Measurements from ENCODE around the gene SP6.

The SP6 gene

DNA sequence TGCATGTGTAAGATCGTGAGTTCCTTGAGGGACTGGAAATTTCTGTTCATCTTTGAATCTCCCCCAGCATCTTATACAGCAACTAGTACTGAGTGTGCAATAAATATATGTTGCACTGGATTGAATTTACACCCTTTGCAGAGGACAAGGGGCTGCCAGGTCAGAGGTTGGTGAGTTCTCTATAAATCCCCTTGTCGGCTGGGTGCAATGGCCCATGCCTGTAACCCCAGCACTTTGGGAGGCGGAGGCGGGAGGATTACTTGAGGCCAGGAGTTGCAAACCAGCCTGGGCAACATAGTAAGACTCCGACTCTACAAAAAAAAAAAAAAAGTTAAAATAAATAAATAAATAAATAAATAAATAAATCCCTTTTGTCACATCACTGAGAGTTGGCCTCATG is 9.4 kb upstream of the SP6 start:
- H3K27ac ChIP-seq = no peak overlapping the region
- TF ChIP-seq ZFX (IDR thresholded peaks at IDR 0.05; ENCODE audit: borderline replicate concordance) = no peak
- TF ChIP-seq, protein P1, sequence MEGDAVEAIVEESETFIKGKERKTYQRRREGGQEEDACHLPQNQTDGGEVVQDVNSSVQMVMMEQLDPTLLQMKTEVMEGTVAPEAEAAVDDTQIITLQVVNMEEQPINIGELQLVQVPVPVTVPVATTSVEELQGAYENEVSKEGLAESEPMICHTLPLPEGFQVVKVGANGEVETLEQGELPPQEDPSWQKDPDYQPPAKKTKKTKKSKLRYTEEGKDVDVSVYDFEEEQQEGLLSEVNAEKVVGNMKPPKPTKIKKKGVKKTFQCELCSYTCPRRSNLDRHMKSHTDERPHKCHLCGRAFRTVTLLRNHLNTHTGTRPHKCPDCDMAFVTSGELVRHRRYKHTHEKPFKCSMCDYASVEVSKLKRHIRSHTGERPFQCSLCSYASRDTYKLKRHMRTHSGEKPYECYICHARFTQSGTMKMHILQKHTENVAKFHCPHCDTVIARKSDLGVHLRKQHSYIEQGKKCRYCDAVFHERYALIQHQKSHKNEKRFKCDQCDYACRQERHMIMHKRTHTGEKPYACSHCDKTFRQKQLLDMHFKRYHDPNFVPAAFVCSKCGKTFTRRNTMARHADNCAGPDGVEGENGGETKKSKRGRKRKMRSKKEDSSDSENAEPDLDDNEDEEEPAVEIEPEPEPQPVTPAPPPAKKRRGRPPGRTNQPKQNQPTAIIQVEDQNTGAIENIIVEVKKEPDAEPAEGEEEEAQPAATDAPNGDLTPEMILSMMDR (IDR thresholded peaks at IDR 0.05) = no peak

DNA sequence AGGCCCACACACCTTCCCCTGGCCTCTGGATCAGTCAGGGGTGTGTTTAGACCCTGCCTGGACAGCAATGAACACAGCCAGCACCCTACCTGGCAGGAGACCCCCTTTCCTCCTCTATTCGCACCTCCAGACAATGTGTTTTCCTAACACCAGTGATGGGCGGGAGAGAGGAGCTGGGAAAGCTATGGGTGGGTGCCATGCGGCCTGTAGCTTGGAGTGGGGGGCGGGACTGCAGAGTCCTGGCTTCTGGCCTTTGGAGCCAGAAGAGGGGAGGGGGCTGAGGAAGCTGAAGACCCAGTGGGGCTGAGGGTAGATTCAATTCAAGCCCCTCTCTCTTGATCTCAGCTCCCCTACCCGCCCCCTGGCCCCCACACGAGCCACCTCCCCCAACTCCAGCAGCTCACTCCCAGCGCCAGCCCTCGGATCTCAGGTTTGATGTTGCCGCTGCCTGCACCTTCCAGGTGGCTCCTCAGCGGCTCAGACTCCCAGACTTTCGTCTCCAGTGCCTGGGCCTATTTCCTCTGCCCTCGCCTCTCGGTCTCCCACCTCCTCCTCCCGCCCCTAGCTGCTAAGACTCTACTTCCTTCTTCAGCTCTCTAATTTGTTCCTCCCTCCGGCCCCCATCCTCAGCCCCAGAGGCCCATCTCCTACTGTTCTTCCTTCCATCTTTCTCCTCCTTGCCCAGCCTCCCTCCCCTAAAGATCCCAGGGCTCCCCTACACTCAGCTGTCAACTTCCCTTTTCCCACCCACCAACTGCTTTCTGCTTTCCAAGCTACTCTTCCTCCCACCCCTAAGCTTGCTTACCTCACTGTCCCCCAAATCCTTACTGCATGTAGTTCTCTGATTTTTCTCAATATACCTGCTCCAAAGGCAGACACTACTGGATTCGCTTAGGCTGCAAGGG is 6.8 kb upstream of the SP6 start:
- TF ChIP-seq, protein P1 (IDR thresholded peaks at IDR 0.05) = no peak
- no peak for TF ChIP-seq ZFX (IDR thresholded peaks at IDR 0.05; ENCODE audit: borderline replicate concordance)
- no peak overlapping the region for H3K27ac ChIP-seq

DNA sequence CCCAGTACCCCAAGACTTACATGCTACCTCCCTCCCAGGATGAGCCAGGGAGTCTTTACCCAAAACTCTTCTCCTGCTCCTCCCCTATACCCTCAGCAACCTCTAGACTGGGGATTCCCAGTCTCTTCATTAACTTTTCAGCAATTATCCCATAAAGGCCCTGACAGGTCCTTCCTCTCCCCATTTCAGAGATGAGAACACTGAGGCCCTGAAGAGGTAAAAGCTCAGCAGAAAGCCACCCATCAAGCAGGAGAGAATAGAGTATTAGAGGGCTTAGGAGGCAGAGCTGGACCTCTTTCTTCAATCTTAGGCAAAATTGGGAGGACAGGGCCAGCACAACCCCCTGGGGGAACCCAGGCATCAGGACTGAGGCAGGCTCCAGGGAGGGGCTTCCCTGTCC is 5.9 kb upstream of the SP6 start:
- TF ChIP-seq ZFX (IDR thresholded peaks at IDR 0.05; ENCODE audit: borderline replicate concordance) = no peak
- TF ChIP-seq, protein P1 (IDR thresholded peaks at IDR 0.05) = no peak

DNA sequence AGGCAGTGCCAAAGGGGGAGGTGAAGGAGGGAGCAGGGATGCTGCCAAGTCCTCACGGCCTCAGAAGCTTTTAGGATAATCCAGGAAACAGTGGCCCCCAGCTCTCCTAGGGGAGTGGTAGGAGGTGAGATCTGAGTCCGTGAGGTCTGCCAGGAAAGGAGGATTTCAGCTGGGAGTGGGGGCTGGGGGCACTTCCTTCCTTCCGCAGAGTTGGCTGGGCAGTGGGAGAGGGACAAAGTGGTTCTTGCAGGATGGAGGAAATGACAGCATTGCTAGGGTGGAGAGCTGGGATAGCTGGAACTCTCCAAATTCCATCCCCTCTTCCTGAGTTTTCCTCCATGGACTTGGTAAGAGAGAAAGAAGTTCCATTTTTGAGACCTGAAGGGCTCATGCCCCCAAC is 4.8 kb upstream of the SP6 start:
- no peak overlapping the region for H3K27ac ChIP-seq
- no peak for TF ChIP-seq ZFX (IDR thresholded peaks at IDR 0.05; ENCODE audit: borderline replicate concordance)
- TF ChIP-seq, protein P1 (IDR thresholded peaks at IDR 0.05) = no peak

More for the DNA sequence above, 5.9 kb upstream of the SP6 start:
- H3K27ac ChIP-seq = no peak overlapping the region

DNA sequence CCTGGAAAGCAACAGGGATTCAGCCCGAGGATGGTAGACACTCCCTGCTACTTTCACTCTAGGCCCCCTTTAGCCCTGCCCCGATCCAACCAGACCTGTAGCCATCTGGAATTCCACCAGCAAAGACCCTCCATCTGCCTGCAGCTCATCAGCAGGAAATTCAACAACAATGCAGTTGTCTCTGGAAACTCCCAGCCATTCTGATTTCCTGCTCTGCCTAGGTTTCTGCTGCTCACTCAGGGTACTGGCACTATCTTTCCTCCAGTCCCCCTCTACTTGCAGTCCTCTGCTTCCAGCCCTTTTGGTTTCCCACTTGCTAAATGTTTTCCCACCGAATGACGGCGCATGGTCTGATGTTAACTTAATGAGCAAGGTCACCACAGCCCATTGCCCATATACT is 2.7 kb upstream of the SP6 start:
- TF ChIP-seq, protein P1 (IDR thresholded peaks at IDR 0.05) = no peak
- no peak for TF ChIP-seq ZFX (IDR thresholded peaks at IDR 0.05; ENCODE audit: borderline replicate concordance)
- H3K27ac ChIP-seq = no peak overlapping the region

DNA sequence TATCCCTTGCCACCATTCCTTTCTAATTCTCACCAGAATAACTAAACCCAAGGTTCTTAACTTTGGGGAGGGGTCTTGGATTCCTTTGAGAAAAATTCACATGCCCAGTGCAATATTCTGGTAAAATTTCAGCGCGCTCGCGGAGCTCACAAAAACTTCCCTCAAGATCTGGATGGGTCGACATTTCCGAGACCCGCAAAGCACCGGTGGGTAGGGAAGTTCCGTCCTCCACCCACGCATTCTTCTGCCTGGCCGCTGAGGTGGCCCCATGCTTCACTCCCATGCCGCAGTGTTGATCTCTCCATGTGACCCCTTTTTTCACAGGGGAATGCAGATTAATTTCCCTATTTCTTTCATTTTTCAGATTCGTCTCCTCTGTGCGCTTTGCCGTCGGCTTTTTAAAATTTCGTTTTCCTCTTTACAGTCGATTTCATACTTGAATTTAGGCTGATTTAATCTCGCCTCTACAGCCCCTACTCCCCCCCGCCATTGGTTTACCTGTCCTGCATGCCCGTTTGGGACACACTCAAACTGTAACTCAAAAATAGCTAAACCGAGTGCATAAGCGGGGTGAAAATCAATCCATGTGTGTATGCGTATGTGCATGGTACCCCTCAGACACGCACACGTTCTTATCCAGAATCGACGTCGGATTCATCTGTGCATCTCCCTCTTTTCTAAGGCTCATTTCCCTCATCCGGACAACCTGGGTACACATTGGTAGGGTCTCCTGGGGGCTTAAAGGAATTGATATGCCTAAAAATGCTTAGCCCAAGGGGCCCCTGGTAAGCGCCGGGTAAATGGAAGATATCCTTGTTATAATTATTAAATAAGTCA is 1.4 kb upstream of the SP6 start:
- TF ChIP-seq, protein P1 (IDR thresholded peaks at IDR 0.05) = no peak
- no peak for TF ChIP-seq ZFX (IDR thresholded peaks at IDR 0.05; ENCODE audit: borderline replicate concordance)
- H3K27ac ChIP-seq = no peak overlapping the region

DNA sequence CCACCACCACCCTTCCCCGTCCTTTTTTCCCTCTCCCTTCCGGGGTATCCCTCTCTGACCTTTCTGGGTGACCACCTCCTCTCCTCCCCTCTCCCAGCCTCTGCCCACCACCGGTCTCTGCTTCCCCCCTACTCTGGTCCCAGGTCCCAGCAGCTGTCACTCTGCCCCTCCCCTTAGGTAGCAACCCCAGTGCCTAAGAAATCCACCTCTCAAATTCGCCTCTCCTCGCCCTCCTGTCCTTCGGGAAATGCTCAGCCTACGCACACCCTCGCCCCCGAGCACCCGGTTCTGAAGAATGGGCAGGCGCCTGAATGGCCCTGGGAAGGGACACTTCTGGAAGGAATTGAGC is 775 bp upstream of the SP6 start:
- TF ChIP-seq ZFX (IDR thresholded peaks at IDR 0.05; ENCODE audit: borderline replicate concordance) = no peak
- TF ChIP-seq, protein P1 (IDR thresholded peaks at IDR 0.05) = no peak
- H3K27ac ChIP-seq = no peak overlapping the region
